Iris pigment epithelial cell (primary cell): ENCODE measurements around the gene DEFB124.
"Not testable (repeated sequence)": the region's sequence is repeated elsewhere in the genome, so short reads cannot be mapped to it uniquely, and the experiment has no call there.

Experiments
- DNase-seq: peaks from one replicate; pipeline ENCODE4 v3.0.0-alpha.2; 2011; ENCODE audit warnings: low read depth

Gene DEFB124, protein sequence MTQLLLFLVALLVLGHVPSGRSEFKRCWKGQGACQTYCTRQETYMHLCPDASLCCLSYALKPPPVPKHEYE

GRCh38 chr20:31474758-31475427 lies at the start of gene DEFB124, which contains the start of gene REM1:
DEFB124 (minus strand) TSS chr20:31475127; CDS start chr20:31473013, 2,114 bp downstream.
REM1 (plus strand) TSS chr20:31475288; CDS start chr20:31476446, 1,158 bp downstream.
- no peak for DNase-seq

DNA sequence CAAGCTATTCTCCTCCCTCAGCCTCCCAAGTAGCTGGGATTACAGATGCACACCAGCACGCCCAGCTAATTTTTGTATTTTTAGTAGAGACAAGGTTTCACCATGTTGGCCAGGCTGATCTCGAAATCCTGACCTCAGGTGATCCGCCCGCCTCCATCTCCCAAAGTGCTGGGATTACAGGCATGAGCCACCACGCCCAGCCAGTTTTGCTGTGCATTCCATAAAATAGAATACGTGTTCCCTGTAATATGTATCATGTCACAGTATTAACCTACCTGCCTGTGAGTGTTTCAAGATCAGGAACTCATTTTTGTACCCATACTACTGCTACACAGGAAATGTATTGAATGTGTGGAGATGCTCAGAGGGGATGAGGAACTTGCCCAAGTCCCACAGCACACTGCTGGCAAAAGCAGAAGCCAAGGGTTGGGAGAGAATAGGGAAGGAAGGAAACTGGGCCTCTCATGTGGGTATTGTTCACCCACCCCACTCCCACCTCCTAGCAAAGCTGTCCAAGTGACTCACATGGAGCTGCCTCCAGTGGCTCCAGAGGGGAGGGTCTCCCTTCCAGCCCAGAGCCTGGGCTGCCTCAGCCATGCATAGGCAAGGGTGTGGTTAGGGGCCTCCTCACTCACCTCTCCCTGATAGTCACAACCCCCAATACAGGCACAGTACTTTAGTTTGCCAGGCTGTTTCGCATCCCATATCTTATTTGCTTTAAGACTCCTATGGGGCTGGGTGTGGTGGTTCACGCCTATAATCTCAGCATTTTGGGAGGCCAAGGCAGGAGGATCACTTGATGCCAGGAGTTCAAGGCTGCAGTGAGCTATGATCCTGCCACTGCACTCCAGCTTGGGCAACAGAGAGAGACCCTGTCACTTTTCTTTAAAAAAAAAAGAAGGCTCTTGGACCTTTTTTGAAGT lies 48.7 kb upstream of the DEFB124 start:
- DNase-seq, result no peak

GRCh38 chr20:31522731-31523130 lies 47.8 kb upstream of the DEFB124 start:
- DNase-seq, result no peak

DNA sequence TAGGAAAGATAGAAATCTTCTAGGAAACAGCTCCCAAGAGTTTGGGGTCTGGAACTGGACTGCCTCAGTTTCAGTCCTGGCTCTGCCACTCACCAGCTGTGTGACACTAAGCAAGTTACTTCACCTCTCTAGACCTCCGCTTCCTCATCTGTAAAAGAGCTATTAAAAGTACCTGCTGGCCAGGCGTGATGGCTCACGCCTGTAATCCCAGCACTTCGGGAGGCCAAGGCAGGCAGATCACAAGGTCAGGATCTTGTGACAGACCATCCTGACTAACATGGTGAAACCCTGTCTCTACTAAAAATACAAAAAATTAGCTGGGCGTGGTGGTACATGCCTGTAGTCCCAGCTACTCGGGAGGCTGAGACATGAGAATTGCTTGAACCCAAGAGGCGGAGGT lies 46.3 kb upstream of the DEFB124 start:
- not testable (repeated sequence) for DNase-seq

DNA sequence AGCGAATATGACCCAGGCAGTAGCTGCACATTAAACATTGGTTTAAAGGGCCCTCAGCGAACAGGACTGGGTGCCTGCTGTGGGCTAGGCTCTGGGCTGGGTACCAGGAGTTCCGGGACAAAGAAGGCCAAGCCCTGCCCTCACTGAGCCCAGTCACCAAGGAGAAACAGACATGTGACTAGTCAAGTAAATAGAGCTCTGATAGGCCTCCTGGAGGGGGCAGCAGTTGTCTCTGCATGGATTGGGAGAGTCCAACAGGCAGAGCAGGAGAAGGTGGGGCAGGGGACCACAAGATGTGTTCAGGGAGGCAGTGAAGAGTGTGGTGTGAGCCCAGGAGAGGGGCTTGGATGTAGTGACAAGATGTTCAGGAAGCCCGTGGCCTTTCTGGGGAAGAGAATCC lies 42.4 kb upstream of the DEFB124 start:
- peak; percentile 69 for DNase-seq

DNA sequence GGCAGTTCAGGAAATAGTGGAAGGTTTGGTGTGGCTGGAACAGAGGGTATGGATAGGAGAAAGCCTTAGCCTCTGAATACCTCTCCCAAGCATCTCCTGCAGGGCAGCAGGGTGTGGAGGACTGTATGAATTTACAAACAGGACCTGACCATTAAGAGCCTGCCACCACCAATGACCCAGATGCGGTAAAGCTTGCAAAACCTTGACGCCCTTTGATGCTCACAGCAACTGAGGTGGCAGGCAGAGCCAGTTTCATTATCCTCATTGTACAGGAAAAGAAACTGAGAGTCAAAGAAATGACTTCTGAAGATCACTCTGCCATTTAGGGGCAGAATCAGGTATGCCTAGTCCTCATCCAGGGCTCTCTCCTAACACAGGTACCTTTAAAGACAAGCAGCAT lies 41.7 kb upstream of the DEFB124 start:
- DNase-seq, result no peak

DNA sequence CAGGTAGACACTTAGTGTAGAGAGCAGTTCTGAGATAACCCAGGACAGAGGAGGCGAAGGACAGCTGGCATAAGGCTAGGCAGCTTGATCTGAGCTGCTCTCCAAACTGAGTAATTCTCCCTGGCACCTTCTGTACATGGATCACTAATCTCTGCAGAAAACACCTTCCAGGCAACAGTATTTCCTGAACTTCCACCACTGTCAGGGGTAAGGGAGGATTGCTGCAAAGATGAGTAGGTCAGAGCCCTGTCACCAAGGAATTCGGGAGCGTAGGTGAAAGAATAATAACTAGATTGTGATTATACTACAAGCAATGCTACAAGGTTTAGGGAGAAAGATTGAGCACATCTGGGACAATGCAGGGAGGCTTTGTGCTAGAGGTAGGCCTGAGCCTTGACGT lies 41.2 kb upstream of the DEFB124 start:
- DNase-seq, result no peak

DNA sequence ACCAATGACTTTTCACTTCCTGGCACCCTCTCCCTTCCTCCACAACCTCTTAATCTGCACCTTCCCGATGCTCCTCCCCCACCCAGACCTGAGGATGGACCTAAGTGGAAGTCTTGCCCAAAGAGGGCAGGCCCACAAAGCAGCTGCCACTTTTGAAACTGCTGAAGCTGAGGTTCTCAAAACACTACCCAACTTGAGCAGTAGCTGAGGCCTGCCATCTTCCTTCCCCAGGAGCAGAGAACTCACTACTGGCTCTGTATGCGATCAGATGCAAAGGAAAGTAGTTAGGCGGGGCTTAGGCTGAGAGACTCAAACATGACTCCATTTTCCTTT lies 40.8 kb upstream of the DEFB124 start:
- DNase-seq, result no peak

GRCh38 chr20:31515072-31515774 lies 40.3 kb upstream of the DEFB124 start:
- DNase-seq, result no peak

GRCh38 chr20:31514154-31515071 lies 39.5 kb upstream of the DEFB124 start, which contains the start of gene HM13:
HM13 (plus strand) TSS chr20:31514442; CDS start chr20:31514552, 110 bp downstream.
- DNase-seq, result peak; percentile 94

GRCh38 chr20:31508517-31509244 lies 33.8 kb upstream of the DEFB124 start:
- no peak for DNase-seq

- no peak for DNase-seq
Observed at GRCh38 chr20:31505903-31506302, 31.0 kb upstream of the DEFB124 start.

- DNase-seq, result peak; percentile 55
Observed at GRCh38 chr20:31502884-31503673, 28.2 kb upstream of the DEFB124 start.

DNA sequence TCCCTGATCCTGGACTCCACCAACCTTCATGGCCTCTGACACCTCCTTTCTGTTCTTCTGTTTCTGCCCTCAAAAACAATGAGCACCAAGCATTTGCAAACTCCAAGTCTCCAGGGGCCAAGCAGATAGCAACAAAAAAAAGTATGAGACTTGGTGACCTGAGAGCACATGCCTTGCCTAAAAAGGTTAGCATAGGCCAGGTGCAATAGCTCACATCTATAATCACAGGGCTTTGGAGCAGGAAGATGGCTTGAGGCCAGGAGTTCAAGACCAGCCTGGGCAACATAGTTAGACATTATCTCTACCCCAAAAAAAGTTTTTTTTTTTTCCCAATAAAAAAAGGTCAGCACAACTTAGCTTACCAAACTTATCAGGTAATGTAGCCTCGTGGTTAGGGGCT lies 25.6 kb upstream of the DEFB124 start:
- DNase-seq, result no peak

DNA sequence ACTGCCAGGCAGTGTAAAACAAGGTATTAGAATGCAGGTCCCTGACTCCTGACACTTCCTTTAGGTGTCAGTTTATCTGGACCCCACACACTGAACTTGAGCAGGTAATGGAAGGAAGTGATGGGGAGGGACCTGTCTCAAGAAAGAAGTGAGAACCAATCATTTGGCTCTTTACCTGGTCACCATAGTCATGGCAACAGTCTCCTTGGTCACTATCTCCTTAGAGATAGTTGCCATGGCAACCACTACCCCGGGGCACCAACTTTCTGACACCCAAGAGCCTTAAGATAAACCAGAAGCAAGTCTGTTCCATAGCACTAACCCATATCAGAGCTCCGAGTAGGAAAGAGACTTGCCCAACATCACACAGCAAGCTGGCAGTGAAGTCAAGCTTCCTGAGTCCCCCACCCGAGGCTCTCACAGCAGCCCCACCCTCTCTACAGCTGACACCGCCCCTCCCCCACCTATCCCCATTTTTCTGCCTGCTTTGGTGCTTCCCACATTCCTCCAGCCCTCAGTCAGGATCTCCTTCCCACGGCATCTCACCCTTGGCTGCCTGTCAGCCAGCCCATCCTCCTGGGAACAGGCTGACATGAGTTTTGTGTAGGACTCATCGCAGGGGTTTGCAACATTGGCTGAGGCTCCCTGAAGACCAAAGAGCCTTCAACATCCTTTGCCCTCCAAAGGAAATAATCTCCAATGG lies 23.1 kb upstream of the DEFB124 start:
- no peak for DNase-seq

DNA sequence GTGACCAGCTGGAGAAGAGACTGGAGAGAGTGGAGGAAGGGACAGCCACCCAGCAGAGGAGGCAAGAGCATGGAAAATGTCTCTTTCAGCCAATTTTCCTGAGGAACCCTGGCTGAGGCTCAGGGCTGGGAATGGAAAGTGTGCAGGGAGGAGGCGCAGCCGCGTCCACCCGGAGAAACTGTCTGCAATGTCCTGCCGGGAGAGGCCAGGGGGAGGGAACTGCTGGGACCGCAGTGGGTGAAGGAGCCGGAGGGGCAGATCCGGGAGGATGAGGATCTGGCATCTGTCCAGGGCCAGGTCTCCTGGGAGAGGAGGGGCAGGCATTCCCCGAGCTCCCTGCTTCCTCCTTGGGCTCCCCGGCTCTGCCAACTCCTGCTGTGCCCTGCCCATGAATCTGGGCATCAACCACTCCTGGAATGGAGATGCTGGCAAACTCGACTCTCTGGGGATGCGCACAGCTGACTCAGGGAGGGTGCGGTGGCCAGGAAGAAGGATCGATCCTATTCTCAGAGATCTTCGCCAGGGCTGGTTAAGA lies 21.9 kb upstream of the DEFB124 start:
- DNase-seq, result no peak

DNA sequence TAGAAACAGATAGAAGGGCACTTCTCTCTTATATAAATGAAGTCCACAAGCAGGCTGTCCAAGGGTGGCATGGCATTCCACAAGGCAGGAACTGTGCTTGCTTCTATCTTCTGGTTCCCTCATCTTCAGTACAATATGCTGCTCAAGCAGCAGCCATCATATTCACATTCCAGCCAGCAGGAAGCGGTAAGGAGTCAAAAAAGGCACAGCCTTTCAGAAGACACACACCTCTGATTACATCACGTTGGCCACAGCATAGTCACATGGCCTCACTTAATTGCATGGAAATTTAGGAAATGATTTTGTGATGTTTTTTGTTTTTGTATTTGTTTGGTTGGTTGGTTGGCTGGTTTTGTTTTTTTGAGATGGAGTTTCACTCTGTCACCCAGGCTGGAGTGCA lies 19.2 kb upstream of the DEFB124 start:
- peak; percentile 55 for DNase-seq

GRCh38 chr20:31490752-31491151 lies 15.8 kb upstream of the DEFB124 start:
- DNase-seq, result no peak

DNA sequence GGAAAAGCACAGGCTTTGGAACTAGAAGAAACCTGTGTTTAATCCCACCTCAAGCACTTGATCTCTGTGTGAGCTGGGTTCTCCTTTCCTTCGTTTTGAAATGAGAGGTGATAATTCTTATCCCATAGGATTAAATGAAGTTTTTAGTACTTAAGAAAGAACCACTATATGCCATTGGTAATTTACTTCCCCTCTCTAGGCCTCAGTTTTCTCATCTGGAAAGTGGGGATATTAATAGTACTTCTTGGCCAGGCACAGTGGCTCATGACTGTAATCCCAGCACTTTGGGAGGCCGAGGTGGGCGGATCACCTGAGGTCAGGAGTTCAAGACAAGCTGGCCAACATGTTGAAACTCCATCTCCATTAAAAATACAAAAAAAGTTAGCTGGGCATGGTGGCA lies 14.2 kb upstream of the DEFB124 start:
- DNase-seq, result no peak
